ENCODE results near the gene SEC14L3.
A peak's percentile ranks its signal among the peaks of the same experiment; 100 is the strongest.

The SEC14L3 gene

GRCh38 chr22:30441088-30441487 is 30.7 kb downstream of the SEC14L3 start:
- DNase-seq = no peak

DNA sequence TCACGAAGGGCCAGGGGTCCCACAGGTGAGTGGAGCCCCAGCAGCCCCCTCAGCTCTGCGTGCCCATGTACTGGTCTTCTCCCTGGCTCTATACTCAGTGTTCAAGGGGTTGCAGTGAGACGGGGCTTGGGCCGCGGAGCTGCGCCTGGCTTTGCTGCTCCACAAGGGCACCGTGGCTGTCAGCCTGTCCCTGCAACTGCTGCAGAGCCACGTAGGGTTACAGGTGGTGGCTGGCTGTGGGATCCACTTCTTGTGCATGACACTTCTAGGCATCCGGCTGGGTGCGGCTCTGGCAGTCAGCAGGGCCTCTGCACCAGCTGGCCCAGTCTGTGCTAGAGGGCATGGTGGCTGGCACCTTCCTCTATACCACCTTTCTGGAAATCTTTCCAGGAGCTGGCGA is 32.0 kb downstream of the SEC14L3 start:
- DNase-seq = no peak

GRCh38 chr22:30439226-30439625 is 32.6 kb downstream of the SEC14L3 start:
- DNase-seq = no peak

DNA sequence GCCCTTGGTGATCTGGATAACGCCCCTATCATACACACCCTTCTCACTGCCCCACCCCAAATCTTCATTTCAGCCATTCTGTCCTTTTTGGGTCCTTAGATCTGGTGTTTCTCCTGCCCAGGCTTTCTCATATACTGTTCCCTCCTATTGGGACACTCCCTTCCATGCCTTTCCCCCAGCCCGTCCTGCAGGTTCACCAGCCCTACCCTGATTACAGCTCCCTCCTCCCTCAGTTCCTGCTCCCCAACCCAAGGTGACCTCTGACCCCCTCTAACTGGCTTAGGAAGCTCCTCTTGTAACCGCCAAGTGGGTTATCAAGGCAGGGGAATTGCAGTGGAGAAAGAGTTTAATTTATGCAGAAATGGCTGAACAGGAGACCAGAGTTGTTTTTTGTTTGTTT is 33.3 kb downstream of the SEC14L3 start:
- no peak for DNase-seq

GRCh38 chr22:30436196-30436595 is 35.6 kb downstream of the SEC14L3 start:
- no peak for DNase-seq

- DNase-seq = no peak
These were observed 36.1 kb downstream of the SEC14L3 start for GRCh38 chr22:30435674-30436126.

GRCh38 chr22:30434843-30435242 is 37.0 kb downstream of the SEC14L3 start:
- no peak for DNase-seq

DNA sequence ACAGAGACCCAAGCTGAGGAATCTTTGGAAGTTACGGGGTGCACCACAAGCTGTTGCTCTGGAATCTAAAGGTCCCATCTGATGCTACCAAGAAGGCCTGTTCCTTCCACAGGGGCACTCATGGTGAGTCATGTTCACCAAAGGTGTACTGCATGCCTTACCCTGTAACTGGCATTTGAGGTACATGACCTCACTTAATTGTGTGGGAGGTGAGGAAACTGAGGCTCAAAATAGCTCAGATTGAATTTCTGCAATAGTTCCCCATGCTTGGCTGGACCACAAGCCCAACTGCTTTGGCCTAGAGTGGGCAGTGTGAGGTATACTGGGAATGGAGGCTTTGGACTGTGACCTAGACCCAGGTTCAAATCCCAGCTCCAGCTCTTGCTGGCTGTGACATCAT is 38.0 kb downstream of the SEC14L3 start:
- DNase-seq = no peak

DNA sequence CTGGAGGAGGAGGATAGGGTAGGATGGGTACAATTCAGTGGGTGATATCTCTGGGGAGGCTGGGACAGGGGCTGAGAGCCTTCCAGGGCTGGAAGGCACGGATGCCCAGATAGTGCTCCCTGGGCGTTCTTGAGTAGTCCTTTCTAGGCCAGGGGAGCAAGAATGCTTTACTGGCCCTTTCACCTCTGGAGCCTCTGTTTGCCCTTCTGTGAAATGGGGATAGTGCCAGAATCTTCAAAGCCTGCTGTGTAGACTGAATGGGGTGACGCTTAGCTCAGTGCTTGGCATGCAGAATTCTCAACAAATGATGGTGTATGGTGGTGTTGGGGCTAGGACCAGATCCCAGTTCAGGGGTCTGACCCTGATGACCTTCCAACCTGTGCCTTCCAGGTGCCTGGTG is 38.6 kb downstream of the SEC14L3 start:
- no peak for DNase-seq

DNA sequence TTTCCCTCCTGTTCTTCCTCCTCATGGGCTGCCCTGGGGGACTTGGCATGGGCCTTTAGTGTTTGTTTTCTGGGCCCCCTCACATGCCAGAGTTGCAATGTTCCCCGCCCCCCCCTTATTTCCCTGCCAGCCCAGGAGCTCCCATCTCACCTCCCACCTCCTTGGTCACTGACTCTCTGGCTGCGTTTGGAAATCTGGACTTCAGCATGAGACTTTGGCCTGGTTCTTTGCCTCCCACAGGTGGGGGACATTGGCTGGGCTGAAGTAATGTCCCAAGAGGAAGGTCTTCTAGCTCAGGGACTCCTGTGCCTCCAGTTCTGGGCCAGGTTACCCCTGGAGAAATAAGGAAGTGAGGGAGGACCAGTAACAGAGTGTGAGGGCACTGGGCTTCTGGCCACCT is 39.3 kb downstream of the SEC14L3 start:
- DNase-seq = no peak

GRCh38 chr22:30432096-30432495 is 39.7 kb downstream of the SEC14L3 start:
- no peak for DNase-seq

DNA sequence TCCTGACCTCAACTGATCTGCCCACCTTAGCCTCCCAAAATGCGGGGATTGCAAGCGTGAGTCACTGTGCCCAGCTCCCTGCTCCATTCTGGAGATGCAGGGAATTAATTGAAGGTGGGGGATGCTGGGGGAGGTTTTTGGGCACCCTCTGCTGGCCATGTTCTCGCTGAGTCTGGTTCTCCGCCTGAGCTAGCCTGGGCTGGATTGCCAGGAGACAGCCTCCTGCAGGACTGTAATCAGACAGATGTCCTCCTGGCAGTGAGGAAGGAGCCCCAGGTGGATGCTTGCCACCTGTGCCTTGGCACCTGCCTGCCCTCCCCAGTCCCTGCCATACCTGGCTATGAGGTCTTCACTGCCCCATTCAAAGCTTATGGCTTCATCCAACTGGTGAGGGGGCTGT is 40.9 kb downstream of the SEC14L3 start:
- DNase-seq = no peak

DNA sequence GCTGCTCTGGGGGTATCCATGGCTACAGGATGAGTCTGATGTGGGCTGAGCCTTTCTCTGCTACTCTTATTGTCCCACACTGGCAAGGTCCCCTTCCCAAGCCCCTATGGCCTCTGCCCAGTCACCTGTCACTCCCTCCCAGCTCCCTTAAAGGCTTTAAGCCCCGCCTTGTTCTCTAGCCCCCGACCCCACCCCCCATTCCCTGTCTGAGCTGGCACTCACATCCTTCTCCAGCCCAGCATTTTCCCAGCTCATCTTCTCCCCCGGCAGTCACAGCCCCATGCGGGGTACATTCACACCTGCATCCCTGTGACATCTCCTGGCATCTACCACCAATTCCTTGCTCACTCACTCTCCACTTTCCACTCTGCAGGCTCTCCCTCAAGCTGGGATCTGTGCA is 41.9 kb downstream of the SEC14L3 start:
- no peak for DNase-seq

- no peak for DNase-seq
These were observed 43.9 kb downstream of the SEC14L3 start for GRCh38 chr22:30427871-30428270.

GRCh38 chr22:30426388-30427353 is 45.1 kb downstream of the SEC14L3 start:
- peak; percentile 75 for DNase-seq

GRCh38 chr22:30425616-30426387 is 46.0 kb downstream of the SEC14L3 start, which contains the start of gene MTFP1:
Gene MTFP1 (plus strand): TSS chr22:30425768. CDS start chr22:30425880, 112 bp downstream.
- peak; percentile 41 for DNase-seq

- no peak for DNase-seq
These were observed 46.5 kb downstream of the SEC14L3 start for GRCh38 chr22:30425327-30425615.

DNA sequence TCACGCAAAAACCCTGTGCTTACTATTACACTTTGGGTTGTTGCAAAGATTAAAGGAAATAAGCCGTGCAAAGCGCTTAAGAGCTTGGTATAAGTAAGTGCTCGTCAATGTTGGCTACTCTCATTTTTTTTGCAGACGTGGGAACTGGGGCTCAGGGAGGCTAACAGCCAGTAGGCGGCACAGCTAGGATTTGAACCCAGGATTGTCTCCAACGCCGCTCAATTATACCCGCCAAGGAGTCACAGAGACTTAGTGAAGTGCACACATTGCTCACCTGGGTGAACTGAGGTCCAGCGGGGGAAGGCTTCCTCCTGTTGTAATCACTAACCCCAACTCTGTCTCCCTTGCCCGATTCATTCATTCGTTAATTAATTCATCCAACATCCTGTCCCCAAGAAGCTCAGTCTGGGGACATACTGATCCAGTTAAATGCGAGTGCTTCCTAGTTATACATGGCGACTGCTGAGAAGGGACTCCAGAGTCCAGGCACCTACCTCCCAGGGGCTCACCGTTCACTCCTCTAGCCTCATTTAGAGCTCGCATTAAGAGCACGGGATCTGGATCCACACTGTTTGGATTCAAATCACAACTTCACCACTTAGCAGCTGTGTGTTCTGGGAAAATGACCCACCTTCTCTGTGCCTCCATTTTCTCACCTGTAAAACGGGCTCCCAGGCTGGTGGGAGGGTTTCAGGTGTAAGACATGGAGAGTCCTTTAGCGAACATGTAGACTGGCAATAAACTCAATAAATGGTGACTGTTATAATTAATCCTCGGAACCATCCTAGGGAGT is 47.1 kb downstream of the SEC14L3 start:
- no peak for DNase-seq

DNA sequence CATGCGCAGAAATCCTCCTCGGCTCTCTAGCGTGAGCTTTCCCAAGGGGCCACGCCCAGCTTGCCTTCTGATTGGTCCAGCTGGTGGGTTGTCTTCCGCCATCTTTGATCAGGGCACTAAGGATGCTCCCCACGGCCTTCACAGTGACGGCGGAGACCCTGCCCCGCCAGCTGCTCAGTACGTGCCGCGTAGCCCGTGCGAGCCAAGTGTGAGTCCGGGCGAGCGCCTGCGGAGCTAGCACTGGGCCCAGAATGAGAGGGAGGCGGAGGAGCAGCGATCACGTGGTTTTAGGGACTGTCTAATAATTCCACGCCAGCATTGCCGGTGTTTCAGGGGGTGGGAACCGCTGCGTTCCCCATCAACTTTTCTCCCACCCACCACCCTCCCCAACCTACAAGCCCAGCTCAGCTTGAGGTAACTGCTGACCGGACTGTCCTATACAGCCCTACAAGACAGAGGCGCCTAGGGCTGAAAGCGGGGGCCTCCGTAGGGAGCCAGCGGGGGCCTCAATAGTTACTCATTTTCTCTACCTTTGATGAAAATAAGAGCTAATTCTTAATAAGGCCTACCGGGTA is 47.8 kb downstream of the SEC14L3 start:
- peak; percentile 99 for DNase-seq

DNA sequence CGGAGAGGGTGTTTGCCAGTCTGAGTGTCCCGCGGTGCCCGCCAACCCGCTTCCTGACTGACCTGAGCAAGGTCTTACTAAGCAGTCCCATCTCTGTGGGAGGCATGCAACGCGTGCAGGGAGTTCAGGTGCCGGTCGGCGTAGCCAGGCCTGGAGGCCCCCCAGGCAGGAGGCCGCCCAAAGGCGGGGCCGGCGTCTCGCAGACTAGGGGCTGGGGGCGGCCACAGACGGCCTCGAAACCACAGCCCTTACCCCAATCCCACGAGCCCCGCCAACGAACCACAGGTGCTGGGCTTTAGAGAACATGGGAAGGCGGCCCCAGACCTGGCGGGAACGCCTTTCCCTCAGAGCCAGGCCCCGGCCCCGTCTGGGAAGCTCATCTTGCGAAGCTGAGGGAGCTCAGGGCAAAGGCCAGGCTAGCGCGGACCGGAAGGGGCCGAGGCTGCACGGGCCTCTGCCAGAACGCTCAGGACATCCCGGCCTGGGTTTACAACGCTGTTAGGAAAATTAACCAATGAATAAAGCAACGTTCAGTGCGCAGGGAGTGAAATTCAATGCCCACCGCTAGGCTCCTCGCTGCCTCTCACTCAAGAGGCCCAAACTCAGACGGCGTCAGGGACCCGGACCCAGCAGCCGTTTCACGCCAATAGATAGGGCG is 48.4 kb downstream of the SEC14L3 start:
- DNase-seq = no peak

DNA sequence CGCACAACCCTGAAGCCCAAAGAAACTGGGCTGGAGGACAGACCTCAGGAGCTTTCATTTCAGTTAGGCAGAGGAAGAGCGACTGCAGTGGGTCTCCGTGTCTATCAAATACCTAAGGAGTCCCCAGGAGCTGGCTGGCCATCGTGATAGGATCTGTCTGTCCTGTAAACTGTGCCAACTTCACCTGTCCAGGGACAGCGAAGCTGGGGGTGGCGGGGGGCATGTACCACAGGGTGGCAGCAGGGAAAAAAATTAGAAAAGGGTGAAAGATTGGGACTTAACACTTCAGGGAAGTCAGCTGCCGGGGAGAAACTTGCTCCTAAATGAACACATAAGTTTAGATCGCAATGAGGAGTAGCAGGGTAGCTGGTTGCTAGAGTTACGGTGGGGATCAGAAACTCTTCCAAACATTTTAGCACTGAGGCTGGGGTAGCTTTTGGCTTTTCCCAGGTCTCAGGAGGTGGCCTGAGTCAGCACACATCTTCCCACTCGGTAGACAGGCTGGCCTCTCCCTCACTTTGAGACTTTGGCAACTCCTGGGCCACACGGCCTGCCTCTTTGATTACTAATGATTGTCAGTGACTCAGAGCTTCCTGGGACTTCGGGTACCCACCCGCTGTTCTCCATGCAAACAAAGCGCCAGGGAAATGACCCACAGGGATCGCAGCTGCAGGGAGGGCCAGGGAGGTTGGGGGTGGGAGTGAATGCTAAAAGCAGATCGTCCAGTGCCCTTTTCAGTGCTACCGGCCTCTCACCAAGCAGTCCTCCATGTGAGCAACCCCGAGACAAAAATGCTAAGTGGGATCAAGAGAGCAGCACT is 49.1 kb downstream of the SEC14L3 start:
- no peak for DNase-seq
